ENCODE measurements around the gene STOML2. TPM values are rescaled to one million over a fixed set of nuclear protein-coding genes. Genes with fewer than 3 reads are reported as not detected.

STOML2 gene
- total and polyA plus RNA-seq, 9 of the 15 experiments (the other 6 are each of a cell fraction or from before 2014, with no cell fraction given), result 110 to 220 (median 174) TPM

DNA sequence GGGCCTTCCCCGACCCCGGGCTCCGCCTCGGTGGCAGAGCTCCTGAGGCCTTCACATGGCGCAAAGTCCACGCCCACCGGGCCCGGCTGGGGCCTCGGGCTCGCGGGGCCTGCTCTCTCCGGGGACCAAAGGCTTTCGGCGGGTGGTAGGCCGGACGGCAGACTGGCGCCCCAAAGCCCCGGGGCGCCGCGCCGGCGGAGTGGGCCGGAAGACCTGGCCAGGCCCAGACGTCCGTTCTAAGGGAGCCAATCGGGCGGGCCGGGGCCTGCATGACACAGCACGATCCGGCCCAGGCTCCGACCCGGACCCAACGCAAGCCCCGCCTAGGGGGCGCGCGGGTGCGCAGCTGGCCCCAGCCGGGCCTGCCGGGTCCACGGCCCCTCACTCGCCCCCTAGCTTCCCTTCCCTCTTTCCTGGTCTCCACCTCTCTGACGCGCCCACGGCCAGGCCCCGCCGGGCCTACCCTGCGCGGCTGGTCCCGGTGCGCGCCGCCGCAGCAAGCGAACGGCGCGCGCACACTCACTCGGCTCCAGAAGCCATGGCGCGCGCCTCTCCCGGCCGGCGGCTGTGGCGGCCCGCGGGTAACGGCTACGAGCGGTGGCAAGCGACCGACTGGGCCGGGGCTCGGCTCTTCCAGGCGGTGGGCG lies 31.0 kb downstream of the STOML2 start (continued):
- TF ChIP-seq L3MBTL2 (IDR thresholded peaks at IDR 0.05) (0 out of 2 replicates have a peak, but pooled peaks have one; percentile 52), ZNF431 (CRISPR knock-in tag; IDR thresholded peaks at IDR 0.05) (no peak), ZNF609 (CRISPR knock-in tag; IDR thresholded peaks at IDR 0.05; ENCODE audit: borderline replicate concordance) (no peak), CBX3 (IDR thresholded peaks at IDR 0.05; ENCODE audit: borderline replicate concordance in 1 of 2, low read length in 2 of 2) (no peak), SMARCC2 (IDR thresholded peaks at IDR 0.05; ENCODE audit: low read depth) (no peak), MEIS2 (IDR thresholded peaks at IDR 0.05; ENCODE audit: partially characterized antibody) (peak; percentile 2), NFE2 (IDR thresholded peaks at IDR 0.05; ENCODE audit: low read depth) (peak; percentile 91), PHB2 (IDR thresholded peaks at IDR 0.05; ENCODE audit: low read depth) (no peak), ESRRA (IDR thresholded peaks at IDR 0.05; ENCODE audit: borderline replicate concordance, low read depth) (peak; percentile 15; the same call in 1 of the 2 replicates), PRPF4 (IDR thresholded peaks at IDR 0.05; ENCODE audit: insufficient read depth, low read depth, low read length, poor library complexity, severe bottlenecking) (no peak), ZNF583 (CRISPR knock-in tag; IDR thresholded peaks at IDR 0.05) (no peak), POLR3G (IDR thresholded peaks at IDR 0.05; ENCODE audit: extremely low read depth, insufficient read length, insufficient replicate concordance) (no peak), NFIC (IDR thresholded peaks at IDR 0.05) (no peak), TEAD4 (IDR thresholded peaks at IDR 0.05; ENCODE audit: low read length) (no peak), TEAD4 (CRISPR knock-in tag; IDR thresholded peaks at IDR 0.05; ENCODE audit: borderline replicate concordance) (no peak), HMGN3 (IDR thresholded peaks at IDR 0.05; ENCODE audit: borderline replicate concordance, extremely low read depth, insufficient read length, low read depth, low read length) (peak; percentile 74)
- TF ChIP-seq, protein P1, sequence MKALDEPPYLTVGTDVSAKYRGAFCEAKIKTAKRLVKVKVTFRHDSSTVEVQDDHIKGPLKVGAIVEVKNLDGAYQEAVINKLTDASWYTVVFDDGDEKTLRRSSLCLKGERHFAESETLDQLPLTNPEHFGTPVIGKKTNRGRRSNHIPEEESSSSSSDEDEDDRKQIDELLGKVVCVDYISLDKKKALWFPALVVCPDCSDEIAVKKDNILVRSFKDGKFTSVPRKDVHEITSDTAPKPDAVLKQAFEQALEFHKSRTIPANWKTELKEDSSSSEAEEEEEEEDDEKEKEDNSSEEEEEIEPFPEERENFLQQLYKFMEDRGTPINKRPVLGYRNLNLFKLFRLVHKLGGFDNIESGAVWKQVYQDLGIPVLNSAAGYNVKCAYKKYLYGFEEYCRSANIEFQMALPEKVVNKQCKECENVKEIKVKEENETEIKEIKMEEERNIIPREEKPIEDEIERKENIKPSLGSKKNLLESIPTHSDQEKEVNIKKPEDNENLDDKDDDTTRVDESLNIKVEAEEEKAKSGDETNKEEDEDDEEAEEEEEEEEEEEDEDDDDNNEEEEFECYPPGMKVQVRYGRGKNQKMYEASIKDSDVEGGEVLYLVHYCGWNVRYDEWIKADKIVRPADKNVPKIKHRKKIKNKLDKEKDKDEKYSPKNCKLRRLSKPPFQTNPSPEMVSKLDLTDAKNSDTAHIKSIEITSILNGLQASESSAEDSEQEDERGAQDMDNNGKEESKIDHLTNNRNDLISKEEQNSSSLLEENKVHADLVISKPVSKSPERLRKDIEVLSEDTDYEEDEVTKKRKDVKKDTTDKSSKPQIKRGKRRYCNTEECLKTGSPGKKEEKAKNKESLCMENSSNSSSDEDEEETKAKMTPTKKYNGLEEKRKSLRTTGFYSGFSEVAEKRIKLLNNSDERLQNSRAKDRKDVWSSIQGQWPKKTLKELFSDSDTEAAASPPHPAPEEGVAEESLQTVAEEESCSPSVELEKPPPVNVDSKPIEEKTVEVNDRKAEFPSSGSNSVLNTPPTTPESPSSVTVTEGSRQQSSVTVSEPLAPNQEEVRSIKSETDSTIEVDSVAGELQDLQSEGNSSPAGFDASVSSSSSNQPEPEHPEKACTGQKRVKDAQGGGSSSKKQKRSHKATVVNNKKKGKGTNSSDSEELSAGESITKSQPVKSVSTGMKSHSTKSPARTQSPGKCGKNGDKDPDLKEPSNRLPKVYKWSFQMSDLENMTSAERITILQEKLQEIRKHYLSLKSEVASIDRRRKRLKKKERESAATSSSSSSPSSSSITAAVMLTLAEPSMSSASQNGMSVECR (CRISPR knock-in tag; IDR thresholded peaks at IDR 0.05), result no peak
